Left kidney (tissue), 2 donors: Measurements from ENCODE around the gene CEACAM19. TPM values are rescaled to one million over a fixed set of nuclear protein-coding genes. Genes with fewer than 3 reads are reported as not detected.
"Not testable (repeated sequence)": the region's sequence is repeated elsewhere in the genome, so short reads cannot be mapped to it uniquely, and the experiment has no call there.

Source experiments
- DNase-seq: peaks from one replicate; pipeline ENCODE4 v3.0.0-alpha.2; 2013
- polyA plus RNA-seq: library from polyadenylated mRNA; unstranded; fragments of 120-200 nt; gene quantifications from one replicate; pipeline ENCODE4 v1.2.1, GENCODE V29; 2013; ENCODE audit not compliant: insufficient read length

CEACAM19 gene
- polyA plus RNA-seq, 1 donor = 22.7 TPM

GRCh38 chr19:44701228-44701627 is 29.9 kb downstream of the CEACAM19 start:
- no peak for DNase-seq

GRCh38 chr19:44702551-44703176 is 31.4 kb downstream of the CEACAM19 start:
- no peak for DNase-seq

GRCh38 chr19:44703336-44704078 is 32.2 kb downstream of the CEACAM19 start:
- no peak for DNase-seq

GRCh38 chr19:44704982-44705381 is 33.7 kb downstream of the CEACAM19 start:
- DNase-seq = no peak

DNA sequence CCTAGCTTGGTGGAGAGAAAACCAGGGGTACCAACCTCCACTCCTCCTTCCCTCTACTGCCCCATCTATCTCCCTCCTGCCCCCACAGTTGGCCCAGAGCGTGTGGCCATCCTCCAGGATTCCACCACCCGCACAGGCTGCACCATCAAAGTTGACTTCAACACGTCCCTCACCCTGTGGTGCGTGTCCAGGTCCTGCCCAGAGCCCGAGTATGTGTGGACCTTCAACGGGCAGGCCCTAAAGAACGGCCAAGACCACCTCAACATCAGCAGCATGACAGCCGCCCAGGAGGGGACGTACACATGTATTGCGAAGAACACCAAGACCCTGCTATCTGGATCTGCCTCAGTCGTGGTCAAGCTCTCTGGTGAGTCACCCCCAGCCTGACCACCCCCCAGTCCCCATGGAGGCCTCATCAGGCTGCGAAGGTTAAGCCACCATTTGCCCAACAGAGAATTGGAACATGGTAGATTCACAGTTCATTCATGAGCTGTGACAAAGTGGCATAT is 34.3 kb downstream of the CEACAM19 start:
- no peak for DNase-seq

DNA sequence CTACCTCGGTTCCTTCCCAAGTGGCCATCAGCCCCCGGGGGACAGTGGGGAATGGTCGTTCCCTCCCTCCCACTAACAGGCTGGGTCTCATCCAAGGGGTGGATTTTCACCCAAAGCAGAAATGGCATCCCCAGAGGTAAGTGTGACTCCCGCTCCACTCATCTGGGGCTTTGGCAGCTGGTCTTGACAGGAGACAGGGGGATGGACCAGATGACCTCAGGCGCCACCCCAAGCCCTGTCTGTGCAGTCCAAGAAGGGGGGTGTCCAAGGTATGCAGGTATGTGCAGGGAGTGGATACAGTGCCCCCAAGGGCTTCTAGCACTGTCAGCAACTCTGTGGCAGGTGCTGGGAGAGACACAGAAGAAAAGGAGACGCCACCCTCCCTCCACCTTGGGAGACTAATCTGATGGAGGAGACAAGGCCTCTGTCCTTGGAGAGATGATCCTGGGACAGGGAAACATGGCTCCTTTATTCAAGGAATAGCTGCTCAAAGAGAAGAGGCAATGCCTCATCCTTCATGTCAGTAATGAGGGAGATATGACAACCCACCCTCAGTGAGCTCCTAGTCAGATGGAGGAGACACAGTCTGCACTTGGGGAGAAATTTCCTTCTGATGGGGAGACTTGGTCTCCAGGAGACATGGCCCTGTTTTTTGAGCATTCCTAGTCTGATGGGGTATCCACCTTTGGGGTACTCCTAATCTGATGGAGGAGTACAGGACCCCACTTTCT is 35.4 kb downstream of the CEACAM19 start:
- no peak for DNase-seq

- DNase-seq = no peak
Observed at GRCh38 chr19:44707794-44708193, 36.5 kb downstream of the CEACAM19 start.

GRCh38 chr19:44708940-44709339 is 37.7 kb downstream of the CEACAM19 start:
- no peak for DNase-seq

DNA sequence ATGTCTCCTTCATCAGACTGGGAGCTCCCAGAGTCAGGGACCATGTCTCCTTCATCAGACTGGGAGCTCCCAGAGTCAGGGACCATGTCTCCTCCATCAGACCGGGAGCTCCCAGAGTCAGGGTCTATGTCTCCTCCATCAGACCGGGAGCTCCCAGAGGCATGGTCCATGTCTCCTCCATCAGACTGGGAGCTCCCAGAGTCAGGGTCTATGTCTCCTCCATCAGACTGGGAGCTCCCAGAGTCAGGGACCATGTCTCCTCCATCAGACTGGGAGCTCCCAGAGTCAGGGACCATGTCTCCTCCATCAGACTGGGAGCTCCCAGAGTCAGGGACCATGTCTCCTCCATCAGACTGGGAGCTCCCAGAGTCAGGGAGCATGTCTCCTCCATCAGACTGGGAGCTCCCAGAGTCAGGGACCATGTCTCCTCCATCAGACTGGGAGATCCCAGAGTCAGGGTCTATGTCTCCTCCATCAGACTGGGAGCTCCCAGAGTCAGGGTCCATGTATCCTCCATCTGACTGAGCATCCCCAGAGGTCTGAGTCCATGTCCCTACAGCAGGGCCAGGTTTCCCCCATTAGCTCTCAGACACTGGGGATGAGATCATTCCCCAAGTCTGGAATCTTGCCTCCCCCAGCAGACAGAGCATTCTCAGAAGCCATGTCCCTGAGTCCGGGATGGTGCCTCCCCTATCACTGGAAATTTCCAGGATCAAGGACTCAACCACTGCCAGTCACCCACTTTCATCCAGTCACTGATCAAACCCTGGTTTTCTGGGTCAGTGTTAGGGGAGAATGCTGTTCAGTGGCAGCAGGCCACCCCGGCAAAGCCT is 38.4 kb downstream of the CEACAM19 start:
- DNase-seq = not testable (repeated sequence)

DNA sequence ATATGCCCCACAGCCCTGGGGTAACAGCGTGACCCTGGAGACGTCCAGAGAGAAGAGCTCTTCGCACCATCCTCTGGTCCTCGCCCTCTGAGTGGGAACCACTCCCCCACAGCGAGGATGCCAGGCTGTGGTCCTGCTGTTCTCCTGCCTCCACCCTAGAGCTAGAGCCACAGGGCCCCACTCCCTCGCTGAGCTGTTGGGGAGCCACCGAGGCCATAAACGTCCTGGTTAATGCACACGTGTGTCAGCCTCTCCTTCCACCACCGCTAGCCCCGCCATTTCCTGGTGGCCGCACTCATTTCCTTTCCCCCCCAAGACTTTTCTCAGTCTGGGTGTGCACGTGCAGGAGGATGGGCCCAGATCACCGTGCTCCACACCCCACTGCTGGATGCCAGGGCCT is 39.2 kb downstream of the CEACAM19 start:
- no peak for DNase-seq

DNA sequence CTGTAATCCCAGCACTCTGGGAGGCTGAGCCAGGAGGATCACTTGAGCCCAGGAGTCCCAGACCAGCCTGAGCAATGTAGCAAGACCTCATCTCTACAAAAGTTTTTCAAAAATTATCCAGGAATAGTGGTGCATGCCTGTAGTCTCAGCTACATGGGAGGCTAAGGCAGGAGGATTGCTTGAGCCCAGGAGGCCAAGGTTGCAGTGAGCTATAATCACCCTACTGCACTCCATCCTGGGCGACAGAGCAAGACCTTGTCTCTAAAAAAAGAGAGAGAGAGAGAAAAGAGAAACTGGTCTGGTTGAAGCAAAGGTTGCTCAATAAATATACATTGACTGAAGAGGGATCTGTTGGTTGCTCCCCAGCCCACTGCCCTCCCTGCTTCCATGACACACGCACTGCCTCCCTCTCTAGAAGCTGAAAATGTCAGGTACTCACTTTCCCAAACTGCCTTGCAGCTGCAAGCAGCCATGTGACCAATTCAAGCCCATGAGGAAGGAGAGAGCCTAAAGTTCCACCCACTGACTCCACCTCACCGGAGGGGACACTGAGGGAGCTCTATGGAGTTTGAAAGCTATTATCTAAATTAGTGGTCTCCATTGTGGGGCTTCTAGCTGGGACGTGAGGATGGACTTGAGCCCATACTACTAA is 41.7 kb downstream of the CEACAM19 start:
- DNase-seq = no peak

DNA sequence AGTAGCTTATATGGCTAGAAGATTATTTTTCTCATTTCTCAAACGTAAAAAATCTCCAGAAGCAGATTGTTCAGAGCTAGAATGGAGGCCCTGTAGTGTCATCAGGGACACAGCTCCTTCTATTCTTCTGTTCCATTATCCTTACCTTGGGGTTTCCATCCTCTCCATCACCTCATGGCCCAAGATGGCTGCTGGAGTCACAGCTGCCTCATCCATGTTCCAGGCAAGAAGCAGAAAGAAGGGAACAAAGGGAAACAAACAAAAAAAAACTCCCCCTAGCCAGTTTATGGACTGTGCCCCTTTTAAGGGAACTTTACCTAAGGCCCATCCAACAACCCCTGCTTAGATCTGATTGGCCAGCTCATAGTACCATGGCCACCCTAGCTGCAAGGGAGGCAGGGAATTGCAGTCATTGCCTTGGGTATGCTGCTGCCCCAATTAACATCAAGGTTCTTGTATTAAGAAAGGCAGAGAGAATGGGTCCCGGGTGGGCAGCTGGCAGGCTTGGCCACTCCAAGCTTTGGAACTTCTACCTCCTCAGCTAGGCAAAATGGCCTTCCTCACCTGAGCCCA is 43.4 kb downstream of the CEACAM19 start:
- DNase-seq = no peak

- DNase-seq = no peak
Observed at GRCh38 chr19:44717603-44718002, 46.3 kb downstream of the CEACAM19 start.

GRCh38 chr19:44718441-44719261 is 47.4 kb downstream of the CEACAM19 start:
- DNase-seq = peak; percentile 93

DNA sequence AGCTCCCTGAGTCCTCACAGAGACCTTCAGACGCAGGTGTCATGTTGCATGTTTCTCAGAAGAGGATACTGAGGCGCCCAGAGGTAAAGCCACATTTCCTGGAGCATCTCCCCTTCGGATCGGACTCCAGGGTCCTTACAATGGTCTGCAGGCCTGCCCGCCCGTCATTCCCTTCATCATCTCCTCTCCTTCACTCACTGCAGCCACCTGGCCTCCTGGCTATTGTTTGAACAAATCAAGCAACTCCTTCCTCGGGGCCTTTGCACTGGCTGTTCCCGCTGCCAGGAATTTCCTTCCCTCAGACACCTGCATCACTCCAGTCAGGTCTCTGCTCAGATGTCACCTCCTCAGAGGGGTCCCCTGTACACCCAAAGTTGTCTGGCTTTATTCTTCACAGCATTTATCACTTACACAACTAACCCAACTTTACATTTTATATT is 48.0 kb downstream of the CEACAM19 start:
- DNase-seq = no peak

DNA sequence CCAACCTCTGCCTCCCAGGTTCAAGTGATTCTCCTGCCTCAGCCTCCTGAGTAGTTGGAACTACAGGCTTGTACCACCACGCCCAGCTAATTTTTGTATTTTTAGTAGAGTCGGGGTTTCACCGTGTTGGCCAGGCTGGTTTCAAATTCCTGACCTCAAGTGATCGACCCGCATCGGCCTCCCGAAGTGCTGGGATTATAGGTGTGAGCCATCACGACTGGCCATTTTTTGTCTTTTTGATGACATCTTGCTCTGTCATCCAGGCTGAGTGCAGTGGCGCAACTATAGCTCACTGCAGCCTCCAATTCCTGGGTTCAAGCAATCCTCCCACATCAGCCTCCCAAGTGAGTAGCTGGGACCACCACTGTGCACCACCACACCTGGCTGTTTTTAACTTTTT is 49.1 kb downstream of the CEACAM19 start:
- DNase-seq = not testable (repeated sequence)

DNA sequence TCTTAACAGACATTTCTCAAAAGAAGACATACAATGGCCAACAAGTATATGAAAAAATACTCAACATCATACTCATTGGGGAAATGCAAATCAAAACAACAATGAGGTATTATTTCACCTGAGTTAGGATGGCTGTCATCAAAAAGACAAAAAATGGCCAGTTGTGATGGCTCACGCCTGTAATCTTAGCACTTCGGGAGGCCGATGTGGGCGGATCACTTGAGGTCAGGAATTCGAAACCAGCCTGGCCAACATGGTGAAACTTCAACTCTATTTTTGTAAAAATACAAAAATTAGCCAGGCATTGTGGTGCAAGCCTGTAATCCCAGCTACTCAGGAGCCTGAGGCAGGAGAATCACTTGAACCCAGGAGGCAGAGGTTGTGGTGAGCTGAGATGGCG is 49.7 kb downstream of the CEACAM19 start:
- DNase-seq = no peak

GRCh38 chr19:44721369-44721768 is 50.1 kb downstream of the CEACAM19 start:
- not testable (repeated sequence) for DNase-seq

GRCh38 chr19:44722131-44723121 is 51.1 kb downstream of the CEACAM19 start:
- DNase-seq = no peak
